Body of pancreas (tissue), 4 donors: Measurements from ENCODE around the gene MAP2. TPM values are rescaled to one million over a fixed set of nuclear protein-coding genes. Genes with fewer than 3 reads are reported as not detected.
A peak's percentile ranks its signal among the peaks of the same experiment; 100 is the strongest.

Experiments used
- ATAC-seq: fragments of 150-250 bp; one replicate; pipeline ENCODE4 v1.9.1; 2016
- DNase-seq, 4 donors: peaks; one replicate each; pipeline ENCODE4 v3.0.0-alpha.2; 2019
- H3K27ac ChIP-seq, 4 donors: fragments of 200-600 bp; sonication (generic); 1 replicate in 3 of 4; 2 replicates in 1 of 4; pipeline versions ENCODE4 v1.5.1 to v1.6.1; 2016 to 2019; ENCODE audit warnings: mild to moderate bottlenecking in 1 of 4, mixed read lengths in 1 of 4, moderate library complexity in 1 of 4
- H3K27me3 ChIP-seq, 2 donors: fragments of 200-600 bp; sonication (generic); one replicate each; pipeline ENCODE4 v1.6.0; 2016; ENCODE audit warnings: mild to moderate bottlenecking in 1 of 2
- H3K36me3 ChIP-seq, 2 donors: fragments of 200-600 bp; sonication (generic); replicated peaks in 1 of 2; 2 replicates each; pipeline ENCODE4 v1.5.1; 2016; ENCODE audit warnings: low read depth in 2 of 2; ENCODE audit not compliant: insufficient read depth in 1 of 2
- H3K4me1 ChIP-seq: fragments of 200-600 bp; sonication (generic); one replicate; pipeline ENCODE4 v1.6.0; 2016
- H3K4me3 ChIP-seq, 2 donors: fragments of 200-600 bp; sonication (generic); 1 replicate in 1 of 2; 2 replicates in 1 of 2; pipeline ENCODE4 v1.5.1; 2016 to 2019
- H3K9me3 ChIP-seq, 3 donors: fragments of 200-600 bp; sonication (generic); 1 replicate in 2 of 3; 2 replicates in 1 of 3; pipeline ENCODE4 v1.5.1; 2016
- CTCF ChIP-seq, 7 experiments: fragments of 450-650 bp in 4 of 7; fragments of 200-600 bp in 3 of 7; sonication (generic) in 3 of 7; IDR thresholded peaks; one replicate each; pipeline ENCODE4 v1.5.1; 2016 to 2019; ENCODE audit warnings: antibody characterized with exemption in 7 of 7
- POLR2A ChIP-seq, 3 donors: fragments of 450-650 bp; IDR thresholded peaks; one replicate each; pipeline ENCODE4 v1.6.1; 2016; ENCODE audit warnings: antibody characterized with exemption in 3 of 3, mild to moderate bottlenecking in 2 of 3
- whole genome bisulfite sequencing, 2 donors: methylation state at CpG; one replicate each; pipeline ENCODE4 v1.1.5; 2017; 5-methylcytosine and 5-hydroxymethylcytosine counted together
- intact Hi-C: fragments of 100-400 bp; cut with DNase I; formaldehyde crosslinking; loops from one replicate; pipeline ENCODE4 v1.15.1; 2023
- total RNA-seq, 2 donors: library from RNA; depleted of rRNA; stranded (reverse); fragments of >200 nt; gene quantifications; one replicate each; pipeline ENCODE4 v1.1.0, GENCODE V29; 2016

MAP2 gene
- total RNA-seq, 2 donors from 2014 or later: 14.2 to 32.9 TPM

DNA sequence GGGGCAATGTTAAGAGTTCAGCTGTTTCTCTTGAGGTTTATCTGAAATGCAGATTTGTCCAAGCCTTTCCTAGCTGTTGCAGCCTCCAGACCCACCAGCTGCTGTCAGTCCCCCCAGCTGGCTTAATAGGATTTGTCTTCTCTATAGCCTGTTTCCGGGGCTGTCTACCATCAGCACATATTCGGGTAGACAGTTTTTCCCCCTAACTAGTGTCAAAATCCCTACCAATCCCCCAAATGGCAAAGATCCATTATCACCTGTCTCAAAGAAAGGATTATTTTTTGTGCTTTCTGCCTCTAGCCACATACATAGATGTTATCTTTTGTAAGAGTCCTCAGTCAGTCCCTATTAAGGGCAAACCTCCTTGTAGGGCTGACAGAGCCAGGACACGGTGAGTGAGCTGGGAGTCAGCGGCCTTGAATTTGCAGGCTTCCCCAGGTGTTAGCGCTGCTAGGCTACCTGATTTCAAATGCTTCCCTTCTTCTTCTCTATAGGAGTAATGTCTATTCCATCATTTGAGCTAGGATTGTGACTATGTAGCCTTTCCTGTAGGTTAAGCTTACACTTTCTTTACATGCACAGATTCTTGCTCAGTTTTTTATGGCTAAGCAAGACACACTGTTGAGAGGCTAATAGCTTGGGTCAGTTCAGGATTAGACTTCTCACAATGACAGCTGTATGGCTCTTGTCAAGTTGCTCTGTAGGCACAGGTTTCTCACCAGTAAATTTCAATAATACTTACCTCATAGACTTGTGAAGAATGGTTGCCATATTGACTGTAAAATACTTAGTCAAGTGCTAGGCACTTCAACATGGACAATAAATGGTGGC, 176.7 kb downstream of the MAP2 start:
- Histone ChIP-seq H3K27ac (no peak overlapping the region), H3K36me3 (no peaks in the 10 kb centered on the region), H3K4me1 (peaks cover 10% of the 10 kb centered on the region), H3K9me3 (no peaks in the 10 kb centered on the region), H3K4me3 (no peak overlapping the region), H3K27me3 (no peaks in the 10 kb centered on the region)
- WGBS, 2 donors: 79 to 82% methylated on average over 5 of the region's 5 CpGs
- TF ChIP-seq CTCF (IDR thresholded peaks at IDR 0.05): no peak
- no peak for TF ChIP-seq POLR2A (IDR thresholded peaks at IDR 0.05)
- DNase-seq (no peak), ATAC-seq (no peak)
- intact Hi-C loops: no loop called here

DNA sequence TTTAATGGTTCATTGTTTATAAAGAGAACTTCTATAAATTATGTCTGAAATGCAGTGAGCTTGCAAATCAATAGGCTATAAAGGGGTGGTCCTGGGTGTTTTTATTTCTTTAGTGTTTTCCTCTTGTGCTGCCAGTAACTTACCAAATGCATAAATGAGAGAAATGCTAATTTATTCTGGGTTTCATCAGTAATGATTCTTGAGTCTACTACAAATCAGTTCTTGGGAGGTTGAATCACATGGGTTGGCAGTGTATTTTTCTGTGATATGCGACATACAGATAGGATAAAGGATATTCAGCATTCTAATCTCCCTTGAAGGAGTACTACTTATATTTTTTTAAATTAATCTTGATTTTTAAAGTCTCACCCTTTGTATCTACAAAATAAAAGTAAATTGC, 177.7 kb downstream of the MAP2 start:
- Histone ChIP-seq H3K36me3 (no peaks in the 10 kb centered on the region), H3K9me3 (no peaks in the 10 kb centered on the region), H3K27me3 (no peaks in the 10 kb centered on the region), H3K4me3 (no peak overlapping the region), H3K27ac (no peak overlapping the region), H3K4me1 (peaks cover 10% of the 10 kb centered on the region)
- ATAC-seq (no peak), DNase-seq (no peak)
- TF ChIP-seq CTCF (IDR thresholded peaks at IDR 0.05): no peak
- TF ChIP-seq POLR2A (IDR thresholded peaks at IDR 0.05): no peak
- 25 to 34% methylated on average over 1 of the region's 1 CpG for WGBS, 2 donors
- intact Hi-C loops: no loop called here

GRCh38 chr2:209602259-209602658, 178.4 kb downstream of the MAP2 start:
- WGBS, 2 donors: 28 to 31% methylated on average over 1 of the region's 1 CpG
- Histone ChIP-seq H3K27me3 (no peaks in the 10 kb centered on the region), H3K4me3 (no peak overlapping the region), H3K27ac (peak overlapping the region in 1 of 4 donors; percentile 38), H3K36me3 (no peaks in the 10 kb centered on the region), H3K9me3 (no peaks in the 10 kb centered on the region), H3K4me1 (peaks cover 10% of the 10 kb centered on the region)
- intact Hi-C loops: no loop called here
- ATAC-seq (peak; percentile 53), DNase-seq (peak in 3 of 4 donors; percentile 10 to 52 (median 17))
- TF ChIP-seq CTCF (IDR thresholded peaks at IDR 0.05) (no peak), POLR2A (IDR thresholded peaks at IDR 0.05) (no peak)

- intact Hi-C loops: no loop called here
- no peak overlapping the region for H3K27ac ChIP-seq
- ATAC-seq: no peak
- H3K4me1 ChIP-seq: no peaks in the 10 kb centered on the region
- no peaks in the 10 kb centered on the region for H3K36me3 ChIP-seq
- TF ChIP-seq POLR2A (IDR thresholded peaks at IDR 0.05) (no peak), CTCF (IDR thresholded peaks at IDR 0.05) (no peak)
- no peak overlapping the region for H3K4me3 ChIP-seq
- H3K9me3 ChIP-seq: no peaks in the 10 kb centered on the region
- WGBS, 2 donors: 84 to 92% methylated on average over 2 of the region's 2 CpGs
- DNase-seq: no peak
- H3K27me3 ChIP-seq: no peaks in the 10 kb centered on the region
Measured at GRCh38 chr2:209609531-209609930, 185.7 kb downstream of the MAP2 start.

GRCh38 chr2:209610631-209611030, 186.8 kb downstream of the MAP2 start:
- intact Hi-C loops: no loop called here
- no peak for ATAC-seq

More at GRCh38 chr2:209610631-209611030, 186.8 kb downstream of the MAP2 start:
- no peak for DNase-seq
- no peak overlapping the region for H3K4me3 ChIP-seq
- no peaks in the 10 kb centered on the region for H3K36me3 ChIP-seq
- H3K9me3 ChIP-seq: no peaks in the 10 kb centered on the region
- no peaks in the 10 kb centered on the region for H3K27me3 ChIP-seq
- no peak overlapping the region for H3K27ac ChIP-seq
- 88 to 95% methylated on average over 1 of the region's 1 CpG for WGBS, 2 donors
- no peak for TF ChIP-seq CTCF (IDR thresholded peaks at IDR 0.05)
- TF ChIP-seq POLR2A (IDR thresholded peaks at IDR 0.05): no peak
- H3K4me1 ChIP-seq: no peaks in the 10 kb centered on the region
